Measurements from ENCODE around the gene DAPK3. TPM values are rescaled to one million over a fixed set of nuclear protein-coding genes. Genes with fewer than 3 reads are reported as not detected.

The DAPK3 gene
- polyA plus RNA-seq, 1 donor from 2014 or later, result 100 TPM

GRCh38 chr19:3981373-3981735 lies 10.5 kb upstream of the DAPK3 start:
- Histone ChIP-seq H4K20me1 (ENCODE audit: insufficient read depth) (peaks cover 56% of the 10 kb centered on the region), H3K9me3 (ENCODE audit: low read length) (no peaks in the 10 kb centered on the region), H3F3A (ENCODE audit: insufficient read depth, low read length, poor library complexity, severe bottlenecking) (peaks cover 3% of the 10 kb centered on the region), H3K4me2 (ENCODE audit: low read length) (no peak overlapping the region), H3K27ac (ENCODE audit: low read length) (no peak overlapping the region), H3K4me3 (ENCODE audit: low read length) (no peak overlapping the region), H3K36me3 (ENCODE audit: insufficient read depth, low read length) (no peaks in the 10 kb centered on the region), H2AFZ (ENCODE audit: low read depth, low read length) (no peak overlapping the region), H3K9ac (ENCODE audit: low read length) (no peak overlapping the region), H3K27me3 (ENCODE audit: insufficient read depth, low read depth, low read length) (no peaks in the 10 kb centered on the region), H3K9me2 (ENCODE audit: insufficient read depth, low read length) (no peaks in the 10 kb centered on the region), H3K79me2 (replicated peaks; ENCODE audit: insufficient read depth, low read length) (peaks cover 23% of the 10 kb centered on the region)
- no peak for TF ChIP-seq RAD21 (conservative IDR thresholded peaks at IDR 0.05)

GRCh38 chr19:3980353-3981251 lies 9.7 kb upstream of the DAPK3 start:
- Histone ChIP-seq H3K27ac (ENCODE audit: low read length) (no peak overlapping the region), H4K20me1 (ENCODE audit: insufficient read depth) (peaks cover 56% of the 10 kb centered on the region), H3K9ac (ENCODE audit: low read length) (no peak overlapping the region), H3K4me3 (ENCODE audit: low read length) (no peak overlapping the region), H3K9me2 (ENCODE audit: insufficient read depth, low read length) (no peaks in the 10 kb centered on the region), H2AFZ (ENCODE audit: low read depth, low read length) (no peak overlapping the region), H3K27me3 (ENCODE audit: insufficient read depth, low read depth, low read length) (no peaks in the 10 kb centered on the region), H3K36me3 (ENCODE audit: insufficient read depth, low read length) (no peaks in the 10 kb centered on the region), H3K4me2 (ENCODE audit: low read length) (no peak overlapping the region), H3K79me2 (replicated peaks; ENCODE audit: insufficient read depth, low read length) (peaks cover 23% of the 10 kb centered on the region), H3F3A (ENCODE audit: insufficient read depth, low read length, poor library complexity, severe bottlenecking) (no peaks in the 10 kb centered on the region), H3K9me3 (ENCODE audit: low read length) (no peaks in the 10 kb centered on the region)
- TF ChIP-seq TAF1 (IDR thresholded peaks at IDR 0.05; ENCODE audit: low read depth) (no peak), EP300 (conservative IDR thresholded peaks at IDR 0.05; ENCODE audit: poor library complexity, severe bottlenecking) (no peak), SMC3 (conservative IDR thresholded peaks at IDR 0.05; ENCODE audit: poor library complexity) (no peak), MXI1 (conservative IDR thresholded peaks at IDR 0.05; ENCODE audit: poor library complexity, severe bottlenecking) (no peak)

- Histone ChIP-seq H3K4me2 (ENCODE audit: low read length) (no peak overlapping the region), H3K36me3 (ENCODE audit: insufficient read depth, low read length) (no peaks in the 10 kb centered on the region), H3K9me2 (ENCODE audit: insufficient read depth, low read length) (no peaks in the 10 kb centered on the region), H3K9me3 (ENCODE audit: low read length) (no peaks in the 10 kb centered on the region), H3K27me3 (ENCODE audit: insufficient read depth, low read depth, low read length) (no peaks in the 10 kb centered on the region), H3K27ac (ENCODE audit: low read length) (no peak overlapping the region), H3K4me3 (ENCODE audit: low read length) (no peak overlapping the region), H4K20me1 (ENCODE audit: insufficient read depth) (peaks cover 52% of the 10 kb centered on the region), H3F3A (ENCODE audit: insufficient read depth, low read length, poor library complexity, severe bottlenecking) (no peaks in the 10 kb centered on the region), H2AFZ (ENCODE audit: low read depth, low read length) (no peak overlapping the region), H3K9ac (ENCODE audit: low read length) (no peak overlapping the region), H3K79me2 (replicated peaks; ENCODE audit: insufficient read depth, low read length) (peaks cover 19% of the 10 kb centered on the region)
- TF ChIP-seq RAD21 (conservative IDR thresholded peaks at IDR 0.05), result no peak
- no peak for TF ChIP-seq REST (IDR thresholded peaks at IDR 0.05; ENCODE audit: borderline replicate concordance)
- no peak for TF ChIP-seq TAF1 (IDR thresholded peaks at IDR 0.05; ENCODE audit: low read depth)
- TF ChIP-seq EZH2 (IDR thresholded peaks at IDR 0.05; ENCODE audit: borderline replicate concordance, insufficient read depth, low read length, poor library complexity, severe bottlenecking), result no peak
- TF ChIP-seq POLR2AphosphoS5 (IDR thresholded peaks at IDR 0.05), result no peak
- TF ChIP-seq EP300 (conservative IDR thresholded peaks at IDR 0.05; ENCODE audit: poor library complexity, severe bottlenecking), result no peak
- no peak for TF ChIP-seq MXI1 (conservative IDR thresholded peaks at IDR 0.05; ENCODE audit: poor library complexity, severe bottlenecking)
- no peak for TF ChIP-seq CTCF (IDR thresholded peaks at IDR 0.05; ENCODE audit: poor library complexity, severe bottlenecking)
- TF ChIP-seq SMC3 (conservative IDR thresholded peaks at IDR 0.05; ENCODE audit: poor library complexity), result no peak
Observed at GRCh38 chr19:3979674-3980352, 8.9 kb upstream of the DAPK3 start.
